HepG2 (cell line): Measurements from ENCODE around the gene ZBTB7B. TPM values are rescaled to one million over a fixed set of nuclear protein-coding genes. Genes with fewer than 3 reads are reported as not detected.

Experiments used
- ADNP ChIP-seq: sonication (generic); formaldehyde crosslinking; IDR thresholded peaks from 2 replicates; pipeline ENCODE4 v1.4.0; 2020; ENCODE audit warnings: missing genetic modification reagents
- ASH2L ChIP-seq: fragments of 300-600, 200-600 bp; sonication (generic); IDR thresholded peaks from 2 replicates; pipeline ENCODE4 v1.7.0; 2017; ENCODE audit warnings: low read depth, mild to moderate bottlenecking, moderate library complexity, mixed read lengths, low read length; ENCODE audit not compliant: insufficient read length
- EP300 ChIP-seq, 3 experiments: sonication (generic) in 1 of 3; formaldehyde crosslinking in 1 of 3; IDR thresholded peaks; 2 replicates each; pipeline versions ENCODE4 v1.5.1 to v1.6.1; 2011 to 2020; ENCODE audit warnings: low read depth in 2 of 3, low read length in 2 of 3, borderline replicate concordance in 1 of 3, improper control_type of control experiment in 1 of 3, mild to moderate bottlenecking in 1 of 3, missing genetic modification reagents in 1 of 3, moderate library complexity in 1 of 3
- HNRNPL ChIP-seq: fragments of 200-400 bp; formaldehyde crosslinking; IDR thresholded peaks from 2 replicates; pipeline ENCODE4 v1.6.1; 2017; ENCODE audit warnings: mild to moderate bottlenecking, low read depth, low read length
- HOXD1 ChIP-seq: sonication (generic); formaldehyde crosslinking; IDR thresholded peaks from 2 replicates; pipeline ENCODE4 v1.5.0; 2020; ENCODE audit warnings: missing genetic modification reagents
- JUN ChIP-seq: sonication (generic); formaldehyde crosslinking; IDR thresholded peaks from 2 replicates; pipeline ENCODE4 v1.4.0; 2020; ENCODE audit warnings: mild to moderate bottlenecking, missing genetic modification reagents
- NFIC ChIP-seq: IDR thresholded peaks from 2 replicates; pipeline ENCODE4 v1.6.1; 2012; ENCODE audit warnings: mild to moderate bottlenecking, low read length, inconsistent platforms
- PPARG ChIP-seq: conservative IDR thresholded peaks from 2 replicates; pipeline ENCODE4 v1.6.1; 2016; ENCODE audit warnings: missing biosample characterization, missing genetic modification reagents
- THAP11 ChIP-seq: IDR thresholded peaks from 2 replicates; pipeline ENCODE4 v1.6.1; 2016; ENCODE audit warnings: missing biosample characterization, missing genetic modification reagents
- ZIK1 ChIP-seq: sonication (generic); formaldehyde crosslinking; IDR thresholded peaks from 2 replicates; pipeline ENCODE4 v1.5.0; 2020; ENCODE audit warnings: mild to moderate bottlenecking, low read depth, missing genetic modification reagents, borderline replicate concordance
- ZMYM2 ChIP-seq: sonication (generic); formaldehyde crosslinking; IDR thresholded peaks from 2 replicates; pipeline ENCODE4 v1.8.0; 2022; ENCODE audit warnings: mild to moderate bottlenecking, missing genetic modification reagents
- ZNF124 ChIP-seq: sonication (generic); formaldehyde crosslinking; IDR thresholded peaks from 2 replicates; pipeline ENCODE4 v1.4.0; 2020; ENCODE audit warnings: missing genetic modification reagents
- ZNF251 ChIP-seq: sonication (generic); formaldehyde crosslinking; IDR thresholded peaks from 2 replicates; pipeline ENCODE4 v1.9.0; 2021; ENCODE audit warnings: mild to moderate bottlenecking, missing genetic modification reagents
- ZNF264 ChIP-seq: sonication (generic); formaldehyde crosslinking; IDR thresholded peaks from 2 replicates; pipeline ENCODE4 v1.4.0; 2020; ENCODE audit warnings: missing genetic modification reagents
- ZNF496 ChIP-seq: sonication (generic); formaldehyde crosslinking; IDR thresholded peaks from 2 replicates; pipeline ENCODE4 v1.8.1; 2023; ENCODE audit warnings: mild to moderate bottlenecking, moderate library complexity, missing genetic modification reagents; ENCODE audit not compliant: insufficient replicate concordance
- ZZZ3 ChIP-seq: sonication (generic); formaldehyde crosslinking; IDR thresholded peaks from 2 replicates; pipeline ENCODE4 v1.4.0; 2020; ENCODE audit warnings: missing genetic modification reagents, mild to moderate bottlenecking, borderline replicate concordance
- polyA plus RNA-seq, 8 experiments: library from polyadenylated mRNA; depleted of rRNA in 3 of 8; stranded (reverse) in 7 of 8; unstranded in 1 of 8; fragments of >200 nt; fragmentation: Illumina TruSeq in 4 of 8; extraction: Trizol in 4 of 8; gene quantifications; 2 replicates each; pipeline versions ENCODE4 v1.2.1 to v1.2.3, GENCODE V29; 2011 to 2016; ENCODE audit warnings: low read depth in 4 of 8, missing spikeins in 1 of 8, mixed read lengths in 1 of 8; ENCODE audit not compliant: insufficient read depth in 1 of 8
- total RNA-seq, 5 experiments: library from RNA; depleted of rRNA; stranded (reverse); fragments of >200 nt; fragmentation: Illumina TruSeq; extraction: Trizol; gene quantifications; 2 replicates each; pipeline ENCODE4 v1.2.3, GENCODE V29; 2016; ENCODE audit warnings: low read depth in 1 of 5
- TF ChIP-seq, protein P1 (sequence below): sonication (generic); formaldehyde crosslinking; IDR thresholded peaks from 2 replicates; pipeline ENCODE4 v1.5.1; 2020; ENCODE audit warnings: mild to moderate bottlenecking, moderate library complexity, missing genetic modification reagents
- TF ChIP-seq, protein P2 (sequence below): IDR thresholded peaks from 2 replicates; pipeline ENCODE4 v1.6.1; 2016; ENCODE audit warnings: missing compliant biosample characterization, missing genetic modification reagents, borderline replicate concordance
- TF ChIP-seq, protein P3 (sequence below): sonication (generic); formaldehyde crosslinking; IDR thresholded peaks from 2 replicates; pipeline ENCODE4 v1.4.0; 2020; ENCODE audit warnings: low read depth, missing genetic modification reagents
- TF ChIP-seq, protein P4 (sequence below): IDR thresholded peaks from 2 replicates; pipeline ENCODE4 v1.6.1; 2016; ENCODE audit warnings: low read depth

The ZBTB7B gene
- total and polyA plus RNA-seq, 2 of the 13 experiments (the other 11 are each of a cell fraction or from before 2014, with no cell fraction given), result 15.5 to 17.5 TPM

- TF ChIP-seq ZNF251 (CRISPR knock-in tag), result no peak
- TF ChIP-seq, protein P1, sequence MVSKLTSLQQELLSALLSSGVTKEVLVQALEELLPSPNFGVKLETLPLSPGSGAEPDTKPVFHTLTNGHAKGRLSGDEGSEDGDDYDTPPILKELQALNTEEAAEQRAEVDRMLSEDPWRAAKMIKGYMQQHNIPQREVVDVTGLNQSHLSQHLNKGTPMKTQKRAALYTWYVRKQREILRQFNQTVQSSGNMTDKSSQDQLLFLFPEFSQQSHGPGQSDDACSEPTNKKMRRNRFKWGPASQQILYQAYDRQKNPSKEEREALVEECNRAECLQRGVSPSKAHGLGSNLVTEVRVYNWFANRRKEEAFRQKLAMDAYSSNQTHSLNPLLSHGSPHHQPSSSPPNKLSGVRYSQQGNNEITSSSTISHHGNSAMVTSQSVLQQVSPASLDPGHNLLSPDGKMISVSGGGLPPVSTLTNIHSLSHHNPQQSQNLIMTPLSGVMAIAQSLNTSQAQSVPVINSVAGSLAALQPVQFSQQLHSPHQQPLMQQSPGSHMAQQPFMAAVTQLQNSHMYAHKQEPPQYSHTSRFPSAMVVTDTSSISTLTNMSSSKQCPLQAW, result peak; percentile 83
- TF ChIP-seq ZNF124 (CRISPR knock-in tag), result 0 out of 2 replicates have a peak, but pooled peaks have one; percentile 38
- TF ChIP-seq EP300 (IDR thresholded peaks at IDR 0.05; ENCODE audit: low read depth in 2 of 2, low read length in 2 of 2), result peak in 1 of 2 experiments; percentile 40; a peak in 1 of 4 replicates
- TF ChIP-seq EP300 (CRISPR knock-in tag; IDR thresholded peaks at IDR 0.05; ENCODE audit: borderline replicate concordance), result 0 out of 2 replicates have a peak, but pooled peaks have one; percentile 5
- no peak for TF ChIP-seq ZNF264
- TF ChIP-seq ZIK1 (CRISPR knock-in tag), result no peak
- TF ChIP-seq, protein P2, sequence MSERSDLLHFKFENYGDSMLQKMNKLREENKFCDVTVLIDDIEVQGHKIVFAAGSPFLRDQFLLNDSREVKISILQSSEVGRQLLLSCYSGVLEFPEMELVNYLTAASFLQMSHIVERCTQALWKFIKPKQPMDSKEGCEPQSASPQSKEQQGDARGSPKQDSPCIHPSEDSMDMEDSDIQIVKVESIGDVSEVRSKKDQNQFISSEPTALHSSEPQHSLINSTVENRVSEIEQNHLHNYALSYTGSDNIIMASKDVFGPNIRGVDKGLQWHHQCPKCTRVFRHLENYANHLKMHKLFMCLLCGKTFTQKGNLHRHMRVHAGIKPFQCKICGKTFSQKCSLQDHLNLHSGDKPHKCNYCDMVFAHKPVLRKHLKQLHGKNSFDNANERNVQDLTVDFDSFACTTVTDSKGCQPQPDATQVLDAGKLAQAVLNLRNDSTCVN (CRISPR knock-in tag), result no peak
- no peak for TF ChIP-seq ZZZ3 (CRISPR knock-in tag)
- TF ChIP-seq PPARG (CRISPR knock-in tag), result 0 out of 2 replicates have a peak, but pooled peaks have one; percentile 40
- no peak for TF ChIP-seq ZNF496 (CRISPR knock-in tag)
- TF ChIP-seq ASH2L, result no peak
- TF ChIP-seq HOXD1, result 0 out of 2 replicates have a peak, but pooled peaks have one; percentile 10
- TF ChIP-seq, protein P3, sequence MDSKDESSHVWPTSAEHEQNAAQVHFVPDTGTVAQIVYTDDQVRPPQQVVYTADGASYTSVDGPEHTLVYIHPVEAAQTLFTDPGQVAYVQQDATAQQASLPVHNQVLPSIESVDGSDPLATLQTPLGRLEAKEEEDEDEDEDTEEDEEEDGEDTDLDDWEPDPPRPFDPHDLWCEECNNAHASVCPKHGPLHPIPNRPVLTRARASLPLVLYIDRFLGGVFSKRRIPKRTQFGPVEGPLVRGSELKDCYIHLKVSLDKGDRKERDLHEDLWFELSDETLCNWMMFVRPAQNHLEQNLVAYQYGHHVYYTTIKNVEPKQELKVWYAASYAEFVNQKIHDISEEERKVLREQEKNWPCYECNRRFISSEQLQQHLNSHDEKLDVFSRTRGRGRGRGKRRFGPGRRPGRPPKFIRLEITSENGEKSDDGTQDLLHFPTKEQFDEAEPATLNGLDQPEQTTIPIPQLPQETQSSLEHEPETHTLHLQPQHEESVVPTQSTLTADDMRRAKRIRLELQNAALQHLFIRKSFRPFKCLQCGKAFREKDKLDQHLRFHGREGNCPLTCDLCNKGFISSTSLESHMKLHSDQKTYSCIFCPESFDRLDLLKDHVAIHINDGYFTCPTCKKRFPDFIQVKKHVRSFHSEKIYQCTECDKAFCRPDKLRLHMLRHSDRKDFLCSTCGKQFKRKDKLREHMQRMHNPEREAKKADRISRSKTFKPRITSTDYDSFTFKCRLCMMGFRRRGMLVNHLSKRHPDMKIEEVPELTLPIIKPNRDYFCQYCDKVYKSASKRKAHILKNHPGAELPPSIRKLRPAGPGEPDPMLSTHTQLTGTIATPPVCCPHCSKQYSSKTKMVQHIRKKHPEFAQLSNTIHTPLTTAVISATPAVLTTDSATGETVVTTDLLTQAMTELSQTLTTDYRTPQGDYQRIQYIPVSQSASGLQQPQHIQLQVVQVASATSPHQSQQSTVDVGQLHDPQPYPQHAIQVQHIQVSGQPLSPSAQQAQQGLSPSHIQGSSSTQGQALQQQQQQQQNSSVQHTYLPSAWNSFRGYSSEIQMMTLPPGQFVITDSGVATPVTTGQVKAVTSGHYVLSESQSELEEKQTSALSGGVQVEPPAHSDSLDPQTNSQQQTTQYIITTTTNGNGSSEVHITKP (CRISPR knock-in tag), result peak; percentile 75; the same call in 1 of the 2 replicates
- TF ChIP-seq, protein P4, sequence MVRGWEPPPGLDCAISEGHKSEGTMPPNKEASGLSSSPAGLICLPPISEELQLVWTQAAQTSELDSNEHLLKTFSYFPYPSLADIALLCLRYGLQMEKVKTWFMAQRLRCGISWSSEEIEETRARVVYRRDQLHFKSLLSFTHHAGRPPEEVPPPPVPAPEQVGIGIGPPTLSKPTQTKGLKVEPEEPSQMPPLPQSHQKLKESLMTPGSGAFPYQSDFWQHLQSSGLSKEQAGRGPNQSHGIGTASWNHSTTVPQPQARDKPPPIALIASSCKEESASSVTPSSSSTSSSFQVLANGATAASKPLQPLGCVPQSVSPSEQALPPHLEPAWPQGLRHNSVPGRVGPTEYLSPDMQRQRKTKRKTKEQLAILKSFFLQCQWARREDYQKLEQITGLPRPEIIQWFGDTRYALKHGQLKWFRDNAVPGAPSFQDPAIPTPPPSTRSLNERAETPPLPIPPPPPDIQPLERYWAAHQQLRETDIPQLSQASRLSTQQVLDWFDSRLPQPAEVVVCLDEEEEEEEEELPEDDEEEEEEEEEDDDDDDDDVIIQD (CRISPR knock-in tag), result 0 out of 2 replicates have a peak, but pooled peaks have one; percentile 39
- TF ChIP-seq ZMYM2, result no peak
- TF ChIP-seq HNRNPL, result 0 out of 2 replicates have a peak, but pooled peaks have one; percentile 19
- no peak for TF ChIP-seq JUN (CRISPR knock-in tag)
- peak; percentile 34; the same call in 1 of the 2 replicates for TF ChIP-seq THAP11 (CRISPR knock-in tag)
- no peak for TF ChIP-seq NFIC
- TF ChIP-seq ADNP (CRISPR knock-in tag), result no peak
Observed at GRCh38 chr1:154970631-154971340, 31.8 kb upstream of the ZBTB7B start, which contains the start of gene SHC1 (continued).
